Neuronal stem cell (in vitro differentiated cells): Measurements from ENCODE around the gene MYL3.

Experiments used
- DNase-seq: peaks from one replicate; pipeline ENCODE4 v3.0.0-alpha.2; 2013; ENCODE audit warnings: low spot score
- H2AFZ ChIP-seq: one replicate; pipeline ENCODE4 v1.6.1; 2013; ENCODE audit warnings: mild to moderate bottlenecking, low read length, inconsistent platforms
- H2AK5ac ChIP-seq: 2 replicates; pipeline ENCODE4 v1.6.1; 2013; ENCODE audit warnings: low read depth, mild to moderate bottlenecking, inconsistent platforms, low read length, moderate library complexity, mixed read lengths
- H2BK120ac ChIP-seq: 2 replicates; pipeline ENCODE4 v1.6.1; 2013; ENCODE audit warnings: low read depth, mild to moderate bottlenecking, inconsistent platforms, low read length, moderate library complexity, mixed read lengths
- H2BK12ac ChIP-seq: one replicate; pipeline ENCODE4 v1.6.1; 2013; ENCODE audit warnings: low read length, inconsistent platforms
- H2BK15ac ChIP-seq: 2 replicates; pipeline ENCODE4 v1.6.1; 2013; ENCODE audit warnings: mild to moderate bottlenecking, low read length, inconsistent platforms, mixed read lengths
- H2BK5ac ChIP-seq: one replicate; pipeline ENCODE4 v1.6.1; 2013; ENCODE audit warnings: inconsistent platforms, mild to moderate bottlenecking, low read length, moderate library complexity
- H3K14ac ChIP-seq: one replicate; pipeline ENCODE4 v1.6.1; 2013; ENCODE audit warnings: low read length, inconsistent platforms
- H3K18ac ChIP-seq: 2 replicates; pipeline ENCODE4 v1.6.1; 2013; ENCODE audit warnings: low read length, inconsistent platforms
- H3K23ac ChIP-seq: 2 replicates; pipeline ENCODE4 v1.6.1; 2013; ENCODE audit warnings: low read depth, mild to moderate bottlenecking, mixed read lengths, low read length, inconsistent platforms; ENCODE audit not compliant: poor library complexity
- H3K27ac ChIP-seq: replicated peaks from 3 replicates; pipeline ENCODE4 v1.5.1; 2013; ENCODE audit warnings: low read length, inconsistent platforms
- H3K27me3 ChIP-seq, 3 experiments: 2 replicates each; pipeline ENCODE4 v1.6.1; 2013; ENCODE audit warnings: low read length in 3 of 3, mild to moderate bottlenecking in 2 of 3, inconsistent platforms in 1 of 3, low read depth in 1 of 3, mixed read lengths in 1 of 3, moderate library complexity in 1 of 3; ENCODE audit not compliant: control insufficient read depth in 3 of 3, insufficient read depth in 3 of 3
- H3K36me3 ChIP-seq, 2 donors: replicated peaks in 1 of 2; 2 replicates each; pipeline ENCODE4 v1.6.1; 2013; ENCODE audit warnings: low read length in 2 of 2; ENCODE audit not compliant: control insufficient read depth in 2 of 2, insufficient read depth in 2 of 2
- H3K4ac ChIP-seq: 2 replicates; pipeline ENCODE4 v1.6.1; 2013; ENCODE audit warnings: inconsistent platforms, mild to moderate bottlenecking, low read length, moderate library complexity
- H3K4me1 ChIP-seq, 2 donors: 1 replicate in 1 of 2; 2 replicates in 1 of 2; pipeline ENCODE4 v1.6.1; 2013; ENCODE audit warnings: low read length in 2 of 2, low read depth in 1 of 2; ENCODE audit not compliant: control insufficient read depth in 2 of 2, insufficient read depth in 1 of 2
- H3K4me2 ChIP-seq: one replicate; pipeline ENCODE4 v1.6.1; 2013; ENCODE audit warnings: mild to moderate bottlenecking, low read length, inconsistent platforms; ENCODE audit not compliant: insufficient read depth, poor library complexity, severe bottlenecking
- H3K4me3 ChIP-seq, 2 donors: 2 replicates each; pipeline ENCODE4 v1.5.1; 2013; ENCODE audit warnings: low read length in 2 of 2, mild to moderate bottlenecking in 2 of 2, inconsistent platforms in 1 of 2, moderate library complexity in 1 of 2
- H3K79me1 ChIP-seq: one replicate; pipeline ENCODE4 v1.6.1; 2013; ENCODE audit warnings: low read depth, mild to moderate bottlenecking, inconsistent platforms, low read length, moderate library complexity
- H3K9ac ChIP-seq: one replicate; pipeline ENCODE4 v1.6.1; 2013; ENCODE audit warnings: mild to moderate bottlenecking, low read depth, low read length, inconsistent platforms; ENCODE audit not compliant: poor library complexity
- H3K9me3 ChIP-seq, 2 donors: replicated peaks in 1 of 2; 2 replicates each; pipeline versions ENCODE3 to v1.6.1; 2013; ENCODE audit warnings: low read length in 2 of 2, mild to moderate bottlenecking in 2 of 2, inconsistent platforms in 1 of 2, low read depth in 1 of 2, mixed read lengths in 1 of 2, moderate library complexity in 1 of 2; ENCODE audit not compliant: control insufficient read depth in 2 of 2, insufficient read depth in 1 of 2
- H4K8ac ChIP-seq: one replicate; pipeline ENCODE4 v1.6.1; 2013; ENCODE audit warnings: low read depth, mild to moderate bottlenecking, inconsistent platforms, low read length, moderate library complexity
- H4K91ac ChIP-seq: one replicate; pipeline ENCODE4 v1.6.1; 2013; ENCODE audit warnings: low read length, low read depth, mild to moderate bottlenecking, inconsistent platforms; ENCODE audit not compliant: poor library complexity
- WGBS, 2 donors: extraction: QIAGEN DNeasy Blood & Tissue Kit; methylation state at CpG; one replicate each; pipeline ENCODE4 v1.1.7; 2013; ENCODE audit warnings: missing lambda C conversion rate in 2 of 2, mixed read lengths in 1 of 2; ENCODE audit not compliant: insufficient read length in 2 of 2, insufficient replicate concordance in 1 of 2; ENCODE audit errors: extremely low coverage in 2 of 2; 5-methylcytosine and 5-hydroxymethylcytosine counted together

MYL3 gene

DNA sequence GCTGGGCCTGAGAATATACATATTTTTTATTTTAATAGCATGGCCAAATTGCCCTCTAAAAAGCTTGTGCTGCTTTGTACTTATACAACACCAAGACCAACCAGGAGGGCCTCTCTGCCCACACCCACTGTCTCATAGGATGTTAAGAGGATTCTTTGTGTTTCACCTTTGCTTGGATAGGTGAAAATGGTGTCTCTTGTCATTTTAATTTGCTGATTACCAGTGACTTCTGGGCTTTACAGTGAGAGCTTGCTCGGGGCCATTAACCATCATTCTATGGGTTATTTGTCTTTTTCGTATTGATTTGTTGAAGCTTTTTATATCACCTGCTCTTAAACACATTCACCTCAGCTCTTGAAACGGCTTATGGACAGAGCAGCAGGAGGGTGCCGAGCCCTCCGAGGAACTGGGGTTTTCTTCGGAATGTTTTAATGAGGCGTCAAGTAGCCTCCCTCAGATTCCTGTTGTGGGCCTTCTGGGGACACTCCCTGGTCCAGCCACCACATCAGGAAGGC, 24.8 kb upstream of the MYL3 start:
- H3K36me3 ChIP-seq: no peaks in the 10 kb centered on the region
- H2BK15ac ChIP-seq: no peak overlapping the region
- H2BK120ac ChIP-seq: no peak overlapping the region
- H3K27ac ChIP-seq: no peak overlapping the region
- no peak overlapping the region for H3K18ac ChIP-seq
- no CpG with 5 or more reads among the region's 7 CpGs for WGBS, 2 donors
- no peak overlapping the region for H2AK5ac ChIP-seq
- no peak overlapping the region for H2BK12ac ChIP-seq
- no peak overlapping the region for H4K8ac ChIP-seq
- no peak overlapping the region for H2BK5ac ChIP-seq
- H3K4ac ChIP-seq: no peak overlapping the region
- no peak overlapping the region for H3K14ac ChIP-seq
- no peak for DNase-seq
- H4K91ac ChIP-seq: no peak overlapping the region
- H3K23ac ChIP-seq: no peak overlapping the region
- no peak overlapping the region for H3K9ac ChIP-seq
- peaks cover 5 to 86% (median 44%) of the 10 kb centered on the region in 3 experiments for H3K27me3 ChIP-seq
- no peak overlapping the region for H3K4me3 ChIP-seq
- peaks cover 0 to 3% of the 10 kb centered on the region in 2 donors for H3K9me3 ChIP-seq
- H3K4me2 ChIP-seq: no peak overlapping the region
- H2AFZ ChIP-seq: no peak overlapping the region
- H3K79me1 ChIP-seq: no peaks in the 10 kb centered on the region
- peaks cover 12 to 19% of the 10 kb centered on the region in 2 donors for H3K4me1 ChIP-seq

- Histone ChIP-seq H3K36me3 (no peaks in the 10 kb centered on the region), H3K9ac (no peak overlapping the region), H4K91ac (no peak overlapping the region), H2AFZ (no peak overlapping the region), H3K4me2 (no peak overlapping the region), H3K4me3 (no peak overlapping the region), H2BK12ac (no peak overlapping the region), H3K4ac (no peak overlapping the region), H3K4me1 (peaks cover 8 to 9% of the 10 kb centered on the region in 2 donors), H3K27me3 (peaks cover 17 to 89% (median 54%) of the 10 kb centered on the region in 3 experiments), H3K79me1 (no peaks in the 10 kb centered on the region), H2BK15ac (no peak overlapping the region), H3K9me3 (peaks cover 0 to 6% of the 10 kb centered on the region in 2 donors), H3K18ac (no peak overlapping the region), H3K23ac (no peak overlapping the region), H2AK5ac (no peak overlapping the region), H3K14ac (no peak overlapping the region), H2BK5ac (no peak overlapping the region), H4K8ac (no peak overlapping the region), H3K27ac (no peak overlapping the region), H2BK120ac (no peak overlapping the region)
- no CpG with 5 or more reads among the region's 3 CpGs for WGBS, 2 donors
- DNase-seq: no peak
Measured at GRCh38 chr3:46885612-46886011, 22.4 kb upstream of the MYL3 start.

DNA sequence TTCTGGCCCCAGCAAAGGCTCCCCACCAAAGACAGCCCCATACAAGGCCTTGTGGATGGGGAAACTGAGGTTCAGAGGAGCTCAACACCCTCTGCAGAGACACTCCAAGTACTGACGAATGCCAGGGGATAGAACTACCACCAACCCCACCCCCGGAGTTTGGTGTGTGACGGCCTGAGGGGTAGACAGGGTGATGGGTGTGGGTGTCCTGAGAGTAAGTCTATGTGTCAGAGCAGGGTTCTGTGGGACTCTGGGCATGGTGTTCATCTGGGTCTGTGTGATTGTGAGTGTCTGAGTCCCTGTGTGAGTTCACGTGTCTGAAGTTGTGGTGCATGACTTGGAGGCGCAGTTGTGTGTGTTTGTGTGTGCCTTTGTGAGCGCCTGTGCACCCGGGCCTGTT, 21.7 kb upstream of the MYL3 start:
- Histone ChIP-seq H3K79me1 (no peaks in the 10 kb centered on the region), H2BK15ac (no peak overlapping the region), H3K14ac (no peak overlapping the region), H3K4me2 (no peak overlapping the region), H3K27me3 (peaks cover 17 to 90% (median 60%) of the 10 kb centered on the region in 3 experiments), H3K4ac (no peak overlapping the region), H4K91ac (no peak overlapping the region), H2BK5ac (no peak overlapping the region), H3K27ac (no peak overlapping the region), H2AFZ (no peak overlapping the region), H3K4me1 (peaks cover 8 to 9% of the 10 kb centered on the region in 2 donors), H4K8ac (no peak overlapping the region), H2BK120ac (no peak overlapping the region), H3K36me3 (no peaks in the 10 kb centered on the region), H2BK12ac (no peak overlapping the region), H2AK5ac (no peak overlapping the region), H3K4me3 (no peak overlapping the region), H3K9me3 (peaks cover 0 to 6% of the 10 kb centered on the region in 2 donors), H3K18ac (no peak overlapping the region), H3K9ac (no peak overlapping the region), H3K23ac (no peak overlapping the region)
- WGBS, 2 donors: no CpG with 5 or more reads among the region's 7 CpGs
- DNase-seq: no peak

- H3K4me2 ChIP-seq: no peak overlapping the region
- no peak overlapping the region for H2BK5ac ChIP-seq
- no peak overlapping the region for H2BK15ac ChIP-seq
- no peak overlapping the region for H4K91ac ChIP-seq
- no peaks in the 10 kb centered on the region for H3K36me3 ChIP-seq
- no peak overlapping the region for H4K8ac ChIP-seq
- H2BK120ac ChIP-seq: no peak overlapping the region
- peaks cover 0 to 6% of the 10 kb centered on the region in 2 donors for H3K9me3 ChIP-seq
- peaks cover 17 to 90% (median 57%) of the 10 kb centered on the region in 3 experiments for H3K27me3 ChIP-seq
- no peak overlapping the region for H3K14ac ChIP-seq
- no peak overlapping the region for H3K4me3 ChIP-seq
- no peak overlapping the region for H2BK12ac ChIP-seq
- DNase-seq: no peak
- no peak overlapping the region for H3K23ac ChIP-seq
- no peak overlapping the region for H3K4ac ChIP-seq
- H3K27ac ChIP-seq: no peak overlapping the region
- H2AK5ac ChIP-seq: no peak overlapping the region
- H3K18ac ChIP-seq: no peak overlapping the region
- no peak overlapping the region for H3K9ac ChIP-seq
- H2AFZ ChIP-seq: no peak overlapping the region
- WGBS, 2 donors: no CpG with 5 or more reads among the region's 5 CpGs
- peaks cover 8 to 9% of the 10 kb centered on the region in 2 donors for H3K4me1 ChIP-seq
- no peaks in the 10 kb centered on the region for H3K79me1 ChIP-seq
Measured at GRCh38 chr3:46884427-46884826, 21.2 kb upstream of the MYL3 start.
